ENCODE data around the gene KIDINS220.
"Not testable (repeated sequence)": the region's sequence is repeated elsewhere in the genome, so short reads cannot be mapped to it uniquely, and the experiment has no call there.

KIDINS220 gene

GRCh38 chr2:8740136-8740535, 97.3 kb downstream of the KIDINS220 start:
- DNase-seq = no peak

- no peak for DNase-seq
These were observed 99.7 kb downstream of the KIDINS220 start for GRCh38 chr2:8737571-8738175.

GRCh38 chr2:8732601-8733000, 104.8 kb downstream of the KIDINS220 start:
- DNase-seq = no peak

- no peak for DNase-seq
These were observed 107.5 kb downstream of the KIDINS220 start for GRCh38 chr2:8729939-8730338.

- DNase-seq = not testable (repeated sequence)
These were observed 108.3 kb downstream of the KIDINS220 start for GRCh38 chr2:8729101-8729500.

- DNase-seq = no peak
These were observed 109.0 kb downstream of the KIDINS220 start for GRCh38 chr2:8728305-8729015.

- no peak for DNase-seq
These were observed 111.6 kb downstream of the KIDINS220 start for GRCh38 chr2:8725838-8726237.

- no peak for DNase-seq
These were observed 114.4 kb downstream of the KIDINS220 start for GRCh38 chr2:8722986-8723385.

- DNase-seq = no peak
These were observed 116.0 kb downstream of the KIDINS220 start for GRCh38 chr2:8721410-8721809.

GRCh38 chr2:8720741-8721140, 116.7 kb downstream of the KIDINS220 start:
- no peak for DNase-seq

- no peak for DNase-seq
These were observed 117.9 kb downstream of the KIDINS220 start for GRCh38 chr2:8719528-8719927.

GRCh38 chr2:8714971-8715370, 122.4 kb downstream of the KIDINS220 start:
- no peak for DNase-seq

GRCh38 chr2:8714283-8714682, 123.1 kb downstream of the KIDINS220 start:
- no peak for DNase-seq

- no peak for DNase-seq
These were observed 126.5 kb downstream of the KIDINS220 start for GRCh38 chr2:8710951-8711350.

GRCh38 chr2:8709611-8710010, 127.8 kb downstream of the KIDINS220 start:
- no peak for DNase-seq

GRCh38 chr2:8704906-8705305, 132.5 kb downstream of the KIDINS220 start:
- no peak for DNase-seq

- no peak for DNase-seq
These were observed 135.6 kb downstream of the KIDINS220 start for GRCh38 chr2:8701681-8702379.

GRCh38 chr2:8699839-8700238, 137.6 kb downstream of the KIDINS220 start:
- DNase-seq = no peak

- no peak for DNase-seq
These were observed 140.2 kb downstream of the KIDINS220 start for GRCh38 chr2:8697190-8697589.

- no peak for DNase-seq
These were observed 142.7 kb downstream of the KIDINS220 start for GRCh38 chr2:8694737-8695136.

- DNase-seq = no peak
These were observed 144.1 kb downstream of the KIDINS220 start for GRCh38 chr2:8693157-8693821.

- no peak for DNase-seq
These were observed 144.6 kb downstream of the KIDINS220 start for GRCh38 chr2:8692783-8693156.

GRCh38 chr2:8691859-8692437, 145.5 kb downstream of the KIDINS220 start:
- DNase-seq = no peak
